Stimulated activated CD8-positive, alpha-beta memory T cell treated with anti-CD3 and anti-CD28 coated beads, Interleukin-4, amount 100 ng/mL, for 4 hours (primary cell): Measurements from ENCODE around the gene NHEJ1.
A peak's percentile ranks its signal among the peaks of the same experiment; 100 is the strongest.
"Not testable (repeated sequence)": the region's sequence is repeated elsewhere in the genome, so short reads cannot be mapped to it uniquely, and the experiment has no call there.

Experiments used
- DNase-seq, 2 donors: peaks; one replicate each; pipeline ENCODE4 v3.0.0-alpha.2; 2020; ENCODE audit warnings: low read depth in 2 of 2, low spot score in 1 of 2

NHEJ1 gene, protein sequence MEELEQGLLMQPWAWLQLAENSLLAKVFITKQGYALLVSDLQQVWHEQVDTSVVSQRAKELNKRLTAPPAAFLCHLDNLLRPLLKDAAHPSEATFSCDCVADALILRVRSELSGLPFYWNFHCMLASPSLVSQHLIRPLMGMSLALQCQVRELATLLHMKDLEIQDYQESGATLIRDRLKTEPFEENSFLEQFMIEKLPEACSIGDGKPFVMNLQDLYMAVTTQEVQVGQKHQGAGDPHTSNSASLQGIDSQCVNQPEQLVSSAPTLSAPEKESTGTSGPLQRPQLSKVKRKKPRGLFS

GRCh38 chr2:219160186-219161017, at the start of gene NHEJ1:
NHEJ1 (minus strand) TSS chr2:219160815; CDS start chr2:219158362, 2,453 bp downstream.
- DNase-seq: peak; percentile 84 to 88

- no peak for DNase-seq
These were observed 48.9 kb upstream of the NHEJ1 start for GRCh38 chr2:219209236-219210195.

GRCh38 chr2:219207884-219208740, 47.5 kb upstream of the NHEJ1 start:
- DNase-seq: no peak

- DNase-seq: no peak
These were observed 46.7 kb upstream of the NHEJ1 start for GRCh38 chr2:219207134-219207883.

GRCh38 chr2:219206328-219207133, 45.9 kb upstream of the NHEJ1 start, which contains the start of gene ZFAND2B:
ZFAND2B (plus strand) TSS chr2:219206782; CDS start chr2:219206988, 206 bp downstream.
- peak; percentile 84 to 88 for DNase-seq

DNA sequence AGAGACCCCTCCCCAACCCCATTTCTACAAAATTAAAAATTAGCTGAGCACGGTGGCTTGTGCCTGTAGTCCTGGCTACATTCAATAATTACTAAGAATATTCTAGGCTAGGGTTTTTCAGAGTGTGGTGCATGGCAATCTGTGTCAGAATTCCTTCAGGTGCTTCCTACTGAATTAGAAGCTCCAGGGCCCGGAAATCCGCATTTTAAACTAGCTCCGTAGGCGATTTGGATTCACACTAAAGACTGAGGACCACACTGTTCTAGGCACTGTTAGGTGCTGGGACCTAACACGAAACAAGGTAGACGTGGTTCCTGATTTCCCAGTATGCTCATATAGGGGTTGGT, 45.3 kb upstream of the NHEJ1 start:
- no peak for DNase-seq

GRCh38 chr2:219205165-219205538, 44.5 kb upstream of the NHEJ1 start:
- DNase-seq: no peak

GRCh38 chr2:219204425-219205164, 44.0 kb upstream of the NHEJ1 start:
- DNase-seq: no peak

GRCh38 chr2:219201331-219201730, 40.7 kb upstream of the NHEJ1 start:
- not testable (repeated sequence) for DNase-seq

DNA sequence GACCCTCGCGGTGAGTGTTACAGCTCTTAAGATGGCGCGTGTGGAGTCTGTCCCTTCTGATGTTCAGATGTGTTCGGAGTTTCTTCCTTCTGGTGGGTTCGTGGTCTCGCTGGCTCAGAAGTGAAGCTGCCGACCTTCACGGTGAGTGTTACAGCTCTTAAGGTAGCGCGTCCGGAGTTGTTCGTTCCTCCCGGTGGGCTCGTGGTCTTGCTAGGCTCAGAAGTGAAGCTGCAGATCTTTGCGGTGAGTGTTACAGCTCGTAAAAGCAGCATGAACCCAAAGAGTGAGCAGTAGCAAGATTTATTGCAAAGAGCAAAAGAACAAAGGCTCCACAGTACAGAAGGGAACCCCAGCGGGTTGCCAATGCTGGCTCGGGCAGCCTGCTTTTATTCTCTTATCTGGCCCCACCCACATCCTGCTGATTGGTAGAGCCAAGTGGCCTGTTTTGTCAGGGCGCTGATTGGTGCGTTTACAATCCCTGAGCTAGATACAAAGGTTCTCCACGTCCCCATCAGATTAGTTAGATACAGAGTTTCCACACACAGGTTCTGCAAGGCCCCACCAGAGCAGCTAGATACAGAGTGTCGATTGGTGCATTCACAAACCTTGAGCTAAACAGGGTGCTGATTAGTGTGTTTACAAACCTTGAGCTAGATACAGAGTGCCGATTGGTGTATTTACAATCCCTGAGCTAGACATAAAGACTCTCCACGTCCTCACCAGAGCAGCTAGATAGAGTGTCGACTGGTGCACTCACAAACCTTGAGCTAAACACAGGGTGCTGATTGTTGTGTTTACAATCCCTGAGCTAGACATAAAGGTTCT, 40.1 kb upstream of the NHEJ1 start:
- DNase-seq: not testable (repeated sequence)

- DNase-seq: no peak
These were observed 39.0 kb upstream of the NHEJ1 start for GRCh38 chr2:219199470-219200211.

DNA sequence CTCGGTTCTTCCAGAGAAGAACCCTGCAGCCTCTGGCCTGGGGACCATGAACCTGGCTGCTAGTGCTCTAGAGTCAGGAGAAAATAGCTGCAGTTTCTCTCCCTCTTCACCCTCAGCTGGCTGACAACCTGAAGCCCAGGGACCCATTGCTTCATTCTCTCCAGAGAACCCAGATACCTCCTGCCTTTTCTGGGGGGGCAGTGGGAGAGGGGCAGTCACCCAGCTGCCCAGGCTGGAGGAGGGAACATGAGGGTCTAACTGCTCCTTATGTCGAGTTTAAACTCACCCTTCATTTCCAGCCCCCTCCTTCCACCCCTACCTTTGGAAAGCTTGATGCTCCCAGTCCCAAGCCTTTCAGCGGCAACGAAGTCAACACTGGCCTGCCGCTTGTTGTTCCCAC, 38.4 kb upstream of the NHEJ1 start:
- DNase-seq: no peak

DNA sequence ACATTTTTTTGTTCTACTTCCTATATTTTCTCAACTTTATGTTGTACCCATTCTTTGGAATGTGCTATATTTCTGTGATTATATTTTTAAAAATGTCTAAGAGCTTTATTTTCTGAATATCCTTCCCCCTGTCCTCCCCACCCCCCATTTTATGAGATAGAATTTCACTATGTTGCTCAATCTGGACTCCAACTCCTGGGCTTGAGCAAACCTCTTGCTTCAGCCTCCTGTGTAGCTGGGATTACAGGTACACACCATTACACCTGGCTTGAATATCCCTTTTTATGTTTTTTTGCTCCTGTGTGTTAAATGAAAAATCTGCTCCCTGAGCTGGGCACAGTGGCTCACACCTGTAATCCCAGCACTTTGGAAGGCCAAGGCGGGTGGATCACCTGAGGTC, 36.8 kb upstream of the NHEJ1 start:
- no peak for DNase-seq

- DNase-seq: no peak
These were observed 26.3 kb upstream of the NHEJ1 start for GRCh38 chr2:219186754-219187456.

DNA sequence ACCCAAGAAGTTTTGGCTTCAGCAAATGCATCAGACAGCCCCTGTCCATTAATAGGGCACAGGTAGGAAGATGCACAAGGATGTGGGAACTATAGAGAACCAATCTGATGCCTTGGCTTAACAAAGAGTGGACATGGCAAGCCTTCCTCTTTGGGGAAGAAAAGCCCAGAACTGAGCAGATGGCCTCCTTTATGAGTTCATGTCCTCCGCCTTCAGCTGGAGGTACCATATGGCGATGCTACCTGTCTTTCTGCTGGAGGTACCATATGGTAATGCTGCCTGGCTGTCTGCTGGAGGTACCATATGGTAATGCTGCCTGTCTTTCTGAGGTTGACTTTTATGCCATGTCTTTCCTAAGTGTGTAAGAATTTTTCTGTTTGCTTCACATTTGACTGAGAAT, 23.5 kb upstream of the NHEJ1 start:
- DNase-seq: no peak
